IPS DF 6.9 (cell line): Measurements from ENCODE around the gene EMILIN2.
A peak's percentile ranks its signal among the peaks of the same experiment; 100 is the strongest.
"Not testable (repeated sequence)": the region's sequence is repeated elsewhere in the genome, so short reads cannot be mapped to it uniquely, and the experiment has no call there.

ENCODE experiments used
- DNase-seq: peaks from one replicate; pipeline ENCODE4 v3.0.0-alpha.2; 2013; ENCODE audit warnings: low read depth, low spot score
- H3K27ac ChIP-seq: one replicate; pipeline ENCODE4 v1.5.1; 2013; ENCODE audit warnings: low read length, control low read depth
- H3K27me3 ChIP-seq: 2 replicates; pipeline ENCODE4 v1.6.1; 2013; ENCODE audit warnings: mild to moderate bottlenecking, low read length; ENCODE audit not compliant: control insufficient read depth, insufficient read depth
- H3K36me3 ChIP-seq: 2 replicates; pipeline ENCODE4 v1.6.1; 2013; ENCODE audit warnings: low read length; ENCODE audit not compliant: control insufficient read depth, insufficient read depth
- H3K4me1 ChIP-seq: 2 replicates; pipeline ENCODE4 v1.6.1; 2013; ENCODE audit warnings: low read length; ENCODE audit not compliant: control insufficient read depth, insufficient read depth
- H3K4me3 ChIP-seq: 2 replicates; pipeline ENCODE4 v1.5.1; 2013; ENCODE audit warnings: mild to moderate bottlenecking, low read length
- H3K9me3 ChIP-seq: 2 replicates; pipeline ENCODE4 v1.6.1; 2013; ENCODE audit warnings: low read length, inconsistent platforms; ENCODE audit not compliant: control insufficient read depth, insufficient read depth
- WGBS: extraction: QIAGEN DNeasy Blood & Tissue Kit; methylation state at CpG from one replicate; pipeline ENCODE4 v1.1.7; 2013; ENCODE audit warnings: mixed read lengths, missing lambda C conversion rate; ENCODE audit not compliant: insufficient read length, insufficient coverage; 5-methylcytosine and 5-hydroxymethylcytosine counted together

Gene EMILIN2

GRCh38 chr18:2843146-2843545 is 3.7 kb upstream of the EMILIN2 start:
- Histone ChIP-seq H3K27me3 (peaks cover 17% of the 10 kb centered on the region), H3K9me3 (no peaks in the 10 kb centered on the region), H3K4me1 (peaks cover 2% of the 10 kb centered on the region; the same call in 1 of the 2 replicates), H3K27ac (no peak overlapping the region), H3K4me3 (no peak overlapping the region), H3K36me3 (no peaks in the 10 kb centered on the region)
- DNase-seq, result no peak
- no CpG with 5 or more reads among the region's 6 CpGs for WGBS

- Histone ChIP-seq H3K27me3 (peaks cover 26% of the 10 kb centered on the region), H3K4me1 (peaks cover 2% of the 10 kb centered on the region; the same call in 1 of the 2 replicates)
- WGBS, result no CpG with 5 or more reads among the region's 4 CpGs
These were observed 1.6 kb upstream of the EMILIN2 start for GRCh38 chr18:2845172-2845571.

DNA sequence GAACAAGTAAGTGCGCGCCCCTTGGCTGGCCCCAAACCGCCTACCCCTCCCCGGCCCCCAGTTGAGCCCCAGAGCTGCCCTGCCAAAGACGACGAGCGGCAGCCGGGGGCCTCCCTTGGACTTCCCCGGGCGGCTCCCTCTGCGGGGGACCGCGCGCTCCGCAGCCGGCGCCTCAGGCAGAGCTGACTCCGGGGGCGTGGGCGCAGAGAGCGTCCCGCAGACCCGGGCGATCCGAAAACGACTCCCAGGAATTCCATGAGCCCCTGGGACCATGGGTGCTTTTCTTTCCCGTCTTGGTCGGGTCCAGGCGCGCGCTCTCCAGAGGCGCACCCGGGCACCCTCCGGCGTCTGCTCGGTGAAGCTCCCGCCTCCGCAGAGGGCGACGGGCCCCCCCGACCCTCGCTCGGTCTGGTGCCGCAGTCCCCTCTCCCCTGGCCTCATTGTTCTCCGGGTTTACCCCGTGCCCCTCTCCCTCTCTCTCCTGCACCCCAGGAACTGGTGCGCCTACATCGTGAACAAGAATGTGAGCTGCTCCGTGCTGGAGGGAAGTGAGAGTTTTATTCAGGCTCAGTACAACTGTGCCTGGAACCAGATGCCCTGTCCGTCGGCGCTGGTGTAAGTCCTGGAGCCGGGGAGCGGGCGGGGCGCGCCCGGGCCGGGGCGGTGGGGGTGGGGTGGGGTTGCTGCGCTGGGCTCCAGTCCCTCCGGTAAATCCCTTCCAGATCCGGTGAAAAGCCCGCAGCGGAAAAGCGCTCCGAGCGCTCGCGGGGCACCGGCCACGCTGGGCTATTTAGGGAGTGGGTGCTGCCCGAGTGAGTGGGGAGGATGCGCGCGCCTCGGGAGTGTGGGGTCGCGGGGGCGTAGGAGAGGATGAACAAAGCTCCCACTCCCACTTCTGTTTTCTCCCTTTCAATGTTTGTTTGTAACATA is 776 bp downstream of the EMILIN2 start:
- Histone ChIP-seq H3K4me3 (peak overlapping the region; percentile 69; the same call in 1 of the 2 replicates), H3K27me3 (peaks cover 26% of the 10 kb centered on the region)
- no CpG with 5 or more reads among the region's 80 CpGs for WGBS

More at GRCh38 chr18:2845172-2845571, 1.6 kb upstream of the EMILIN2 start:
- no peak overlapping the region for H3K4me3 ChIP-seq
- no peaks in the 10 kb centered on the region for H3K36me3 ChIP-seq
- no peak overlapping the region for H3K27ac ChIP-seq
- no peak for DNase-seq
- H3K9me3 ChIP-seq, result no peaks in the 10 kb centered on the region

DNA sequence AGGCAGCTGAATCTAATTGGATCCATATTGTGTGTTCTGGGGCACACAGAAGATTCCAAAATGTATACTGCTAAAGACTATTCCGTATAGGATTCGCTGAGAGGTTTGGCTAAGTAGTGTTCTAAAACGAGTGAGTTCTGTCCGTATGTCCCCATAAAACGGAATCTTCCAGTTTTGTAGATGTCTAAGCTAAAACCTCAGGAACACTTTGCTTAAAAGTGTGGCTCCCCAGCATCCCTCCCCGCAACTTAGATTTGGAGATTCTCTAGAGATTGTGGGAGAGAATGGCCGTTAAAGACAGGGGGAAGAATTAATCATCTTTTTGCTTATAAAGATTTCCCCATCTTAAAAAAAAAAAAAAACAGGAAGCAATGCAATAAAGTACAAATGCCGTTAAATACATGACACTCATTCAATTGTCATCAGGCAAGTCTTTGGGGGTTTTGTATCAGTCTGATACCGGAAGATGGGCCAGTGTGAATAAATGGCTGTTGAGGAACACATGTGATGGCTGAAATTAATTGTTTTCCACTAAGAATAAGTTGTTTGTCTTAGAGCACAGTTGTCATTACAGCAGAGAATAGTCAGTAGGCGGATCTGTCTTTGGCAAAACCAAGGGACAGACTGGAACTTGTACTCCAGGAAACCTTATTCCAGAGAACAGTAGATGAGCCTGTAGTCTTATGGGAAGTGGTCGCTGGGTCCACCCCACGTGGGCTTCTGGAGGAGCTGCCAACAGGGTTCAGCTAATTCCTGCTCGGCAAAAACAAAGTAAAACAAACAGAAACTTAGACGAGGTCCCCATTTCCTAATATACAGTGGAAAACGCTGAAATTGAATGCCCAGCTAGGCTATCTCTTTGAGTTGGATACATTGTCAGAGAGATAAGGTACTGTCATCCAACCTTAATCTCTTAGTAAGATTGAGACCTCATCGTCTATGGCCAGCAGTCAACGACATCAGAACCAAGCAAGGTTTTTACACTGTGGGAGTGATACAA is 1.7 kb downstream of the EMILIN2 start:
- H3K9me3 ChIP-seq, result no peaks in the 10 kb centered on the region
- H3K36me3 ChIP-seq, result no peaks in the 10 kb centered on the region
- peaks cover 2% of the 10 kb centered on the region; the same call in 1 of the 2 replicates for H3K4me1 ChIP-seq
- no peak overlapping the region for H3K27ac ChIP-seq
- DNase-seq, result no peak
- peaks cover 26% of the 10 kb centered on the region for H3K27me3 ChIP-seq
- no CpG with 5 or more reads among the region's 17 CpGs for WGBS
- peak overlapping the region; percentile 69; the same call in 1 of the 2 replicates for H3K4me3 ChIP-seq

More for the DNA sequence above, 776 bp downstream of the EMILIN2 start:
- no peak for DNase-seq
- H3K36me3 ChIP-seq, result no peaks in the 10 kb centered on the region
- H3K4me1 ChIP-seq, result peaks cover 2% of the 10 kb centered on the region; the same call in 1 of the 2 replicates
- no peaks in the 10 kb centered on the region for H3K9me3 ChIP-seq
- no peak overlapping the region for H3K27ac ChIP-seq

- no CpG with 5 or more reads among the region's 2 CpGs for WGBS
- no peak for DNase-seq
- Histone ChIP-seq H3K4me1 (peaks cover 2% of the 10 kb centered on the region; the same call in 1 of the 2 replicates), H3K36me3 (no peaks in the 10 kb centered on the region), H3K27me3 (peaks cover 18% of the 10 kb centered on the region), H3K27ac (no peak overlapping the region), H3K4me3 (no peak overlapping the region), H3K9me3 (no peaks in the 10 kb centered on the region)
These were observed 4.0 kb downstream of the EMILIN2 start for GRCh38 chr18:2850816-2851215.

DNA sequence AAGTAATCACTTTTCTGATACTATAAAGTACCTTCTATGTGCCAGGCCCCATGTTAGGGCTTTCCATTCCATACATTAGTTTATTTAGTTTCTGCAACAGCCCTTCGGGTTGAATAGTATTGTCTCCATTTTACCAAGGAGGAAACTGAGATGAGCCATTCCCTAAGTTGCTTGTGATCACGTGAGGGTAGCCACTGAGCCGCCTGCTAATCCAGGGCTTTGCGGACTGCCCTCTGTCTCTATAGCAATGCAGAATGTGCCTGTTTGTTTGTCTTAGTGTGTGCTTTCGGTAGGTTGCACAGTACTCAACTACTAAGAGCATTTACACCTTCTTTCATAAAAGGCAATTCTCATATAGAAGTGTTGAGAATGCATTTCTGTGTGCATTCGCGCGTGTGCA is 5.0 kb downstream of the EMILIN2 start:
- no peaks in the 10 kb centered on the region; the same call in 1 of the 2 replicates for H3K4me1 ChIP-seq
- no CpG with 5 or more reads among the region's 8 CpGs for WGBS
- H3K27me3 ChIP-seq, result peaks cover 14% of the 10 kb centered on the region
- no peak overlapping the region for H3K4me3 ChIP-seq
- H3K27ac ChIP-seq, result no peak overlapping the region
- no peaks in the 10 kb centered on the region for H3K9me3 ChIP-seq
- no peak for DNase-seq
- H3K36me3 ChIP-seq, result no peaks in the 10 kb centered on the region

DNA sequence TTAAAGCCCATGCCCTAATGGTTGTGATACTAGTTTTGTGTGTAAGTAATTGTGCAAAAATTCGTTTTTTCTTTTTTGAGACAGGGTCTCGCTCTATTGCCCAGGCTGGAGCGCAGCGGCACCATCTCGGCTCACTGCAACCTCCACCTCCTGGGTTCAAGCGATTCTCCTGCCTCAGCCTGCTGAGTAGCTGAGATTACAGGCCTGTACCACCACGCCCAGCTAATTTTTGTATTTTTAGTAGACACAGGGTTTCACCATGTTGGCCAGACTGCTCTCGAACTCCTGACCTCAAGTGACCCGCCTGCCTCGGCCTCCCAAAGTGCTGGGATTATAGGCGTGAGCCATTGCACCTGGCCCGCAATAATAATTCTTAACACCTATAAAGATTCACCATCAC is 5.7 kb downstream of the EMILIN2 start:
- peaks cover 14% of the 10 kb centered on the region for H3K27me3 ChIP-seq
- H3K36me3 ChIP-seq, H3K9me3 ChIP-seq, H3K27ac ChIP-seq, H3K4me1 ChIP-seq, DNase-seq, H3K4me3 ChIP-seq: not testable (repeated sequence)
- no CpG with 5 or more reads among the region's 12 CpGs for WGBS

GRCh38 chr18:2853173-2853925 is 6.5 kb downstream of the EMILIN2 start:
- no peak for DNase-seq
- Histone ChIP-seq H3K9me3 (no peaks in the 10 kb centered on the region), H3K4me3 (no peak overlapping the region), H3K27ac (no peak overlapping the region), H3K36me3 (no peaks in the 10 kb centered on the region), H3K27me3 (peaks cover 7% of the 10 kb centered on the region), H3K4me1 (no peaks in the 10 kb centered on the region; the same call in 1 of the 2 replicates)
- no CpG with 5 or more reads among the region's 18 CpGs for WGBS

DNA sequence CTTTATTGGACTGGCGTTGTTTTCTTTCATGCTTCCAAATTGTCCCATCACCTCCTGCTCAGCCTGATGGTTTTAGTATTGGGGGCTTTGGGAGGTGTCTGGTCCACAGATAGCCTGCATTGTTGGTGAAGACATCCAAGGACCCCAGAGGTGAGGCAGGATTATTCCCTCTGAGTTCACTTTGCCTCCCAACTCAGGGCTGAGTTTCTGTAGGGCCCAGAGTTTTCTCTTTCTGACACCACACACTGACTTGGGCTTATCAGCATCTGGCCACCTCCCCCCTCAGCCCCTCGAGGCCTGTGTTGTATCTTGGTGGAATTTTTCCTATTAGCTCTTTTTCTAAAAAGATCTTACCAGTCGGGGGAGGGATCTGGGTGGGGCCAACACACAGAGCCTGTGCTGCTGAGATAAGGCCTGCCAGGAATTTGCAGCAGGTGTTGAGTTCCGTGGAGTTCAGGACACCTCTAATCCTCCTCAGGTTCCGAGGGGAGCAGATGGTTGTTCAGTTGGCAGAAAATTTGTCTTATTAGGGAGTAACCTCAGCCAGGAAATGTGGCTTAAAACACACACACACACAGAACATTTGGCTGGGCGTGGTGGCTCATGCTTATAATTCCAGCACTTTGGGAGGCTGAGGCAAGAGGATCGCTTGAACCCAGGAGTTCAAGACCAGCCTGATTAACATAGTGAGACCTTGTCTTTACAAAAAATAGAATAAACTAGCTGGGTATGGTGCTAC is 7.3 kb downstream of the EMILIN2 start:
- WGBS, result no CpG with 5 or more reads among the region's 7 CpGs
- H3K36me3 ChIP-seq, result no peaks in the 10 kb centered on the region
- H3K4me3 ChIP-seq, result no peak overlapping the region
- H3K9me3 ChIP-seq, result no peaks in the 10 kb centered on the region
- H3K27ac ChIP-seq, result no peak overlapping the region
- no peaks in the 10 kb centered on the region for H3K27me3 ChIP-seq
- no peak for DNase-seq
- no peaks in the 10 kb centered on the region; the same call in 1 of the 2 replicates for H3K4me1 ChIP-seq
